SU-DHL-6 (cell line): ENCODE measurements around the gene GPR26.

Experiments
- H2AFZ ChIP-seq: fragments of 200-600 bp; sonication (generic); 2 replicates; pipeline ENCODE4 v1.6.1; 2014; ENCODE audit warnings: low read depth, mild to moderate bottlenecking, moderate library complexity, mixed read lengths, antibody characterized with exemption, low read length; ENCODE audit not compliant: severe bottlenecking
- H3F3A ChIP-seq: fragments of 200-600 bp; shearing (Covaris generic); 2 replicates; pipeline ENCODE4 v1.6.0; 2016; ENCODE audit warnings: antibody characterized with exemption, mild to moderate bottlenecking; ENCODE audit not compliant: insufficient read depth
- H3K27ac ChIP-seq: fragments of 200-600 bp; sonication (generic); 2 replicates; pipeline ENCODE4 v1.5.1; 2016; ENCODE audit warnings: low read depth, mild to moderate bottlenecking, low read length, moderate library complexity, mixed read lengths
- H3K27me3 ChIP-seq: fragments of 200-600 bp; sonication (generic), shearing (Covaris generic); 2 replicates; pipeline ENCODE4 v1.6.0; 2014; ENCODE audit warnings: mild to moderate bottlenecking, low read length
- H3K36me3 ChIP-seq: fragments of 200-600 bp; sonication (generic); 2 replicates; pipeline ENCODE4 v1.6.1; 2014; ENCODE audit warnings: mild to moderate bottlenecking, low read length, mixed read lengths
- H3K4me2 ChIP-seq: fragments of 300-600, 200-600 bp; shearing (Covaris generic), sonication (generic); 2 replicates; pipeline ENCODE4 v1.6.0; 2014; ENCODE audit warnings: low read length, low read depth, mild to moderate bottlenecking; ENCODE audit not compliant: poor library complexity, severe bottlenecking
- H3K4me3 ChIP-seq: fragments of 200-600 bp; sonication (generic); 2 replicates; pipeline ENCODE4 v1.5.1; 2014; ENCODE audit warnings: antibody characterized with exemption, low read length, mild to moderate bottlenecking, mixed read lengths; ENCODE audit not compliant: insufficient read depth, poor library complexity, severe bottlenecking
- H3K79me2 ChIP-seq: fragments of 200-600 bp; sonication (generic); 2 replicates; pipeline ENCODE4 v1.6.1; 2014; ENCODE audit warnings: mild to moderate bottlenecking, low read length, moderate library complexity; ENCODE audit not compliant: insufficient read depth
- H3K9ac ChIP-seq: fragments of 200-600 bp; sonication (generic); 2 replicates; pipeline ENCODE4 v1.7.0; 2014; ENCODE audit warnings: mild to moderate bottlenecking, low read length
- H3K9me2 ChIP-seq: fragments of 200-600 bp; sonication (generic); replicated peaks from 2 replicates; pipeline ENCODE4 v1.6.1; 2014; ENCODE audit warnings: low read length; ENCODE audit not compliant: insufficient read depth
- H3K9me3 ChIP-seq: fragments of 200-600 bp; sonication (generic); 2 replicates; pipeline ENCODE4 v1.6.1; 2014; ENCODE audit warnings: low read length, mixed read lengths; ENCODE audit not compliant: insufficient read depth
- H4K20me1 ChIP-seq: fragments of 200-600 bp; sonication (generic); 2 replicates; pipeline ENCODE4 v1.6.1; 2014; ENCODE audit warnings: low read depth, mild to moderate bottlenecking, antibody characterized with exemption, low read length, moderate library complexity, mixed read lengths
- EZH2phosphoT487 ChIP-seq: fragments of 200-600 bp; sonication (generic), shearing (Covaris generic); conservative IDR thresholded peaks from 2 replicates; pipeline ENCODE4 v1.6.1; 2018; ENCODE audit warnings: mild to moderate bottlenecking, antibody characterized with exemption, low read length, moderate library complexity, mixed read lengths
- TF ChIP-seq, protein P1 (sequence below): fragments of 200-600 bp; sonication (generic); IDR thresholded peaks from one replicate; pipeline ENCODE4 v1.5.1; 2017; ENCODE audit warnings: antibody characterized with exemption, mild to moderate bottlenecking, low read length, moderate library complexity; ENCODE audit not compliant: insufficient read depth, poor library complexity, severe bottlenecking

The GPR26 gene

GRCh38 chr10:123620621-123621020 is 45.5 kb upstream of the GPR26 start:
- Histone ChIP-seq H3K27me3 (no peaks in the 10 kb centered on the region), H3K9me2 (no peaks in the 10 kb centered on the region), H2AFZ (no peak overlapping the region), H3K36me3 (no peaks in the 10 kb centered on the region), H3K79me2 (no peaks in the 10 kb centered on the region), H3K9ac (no peak overlapping the region), H3K27ac (no peak overlapping the region), H3K9me3 (no peaks in the 10 kb centered on the region), H4K20me1 (no peaks in the 10 kb centered on the region), H3K4me3 (no peak overlapping the region), H3F3A (no peaks in the 10 kb centered on the region), H3K4me2 (no peak overlapping the region)
- TF ChIP-seq EZH2phosphoT487, result no peak
- TF ChIP-seq, protein P1, sequence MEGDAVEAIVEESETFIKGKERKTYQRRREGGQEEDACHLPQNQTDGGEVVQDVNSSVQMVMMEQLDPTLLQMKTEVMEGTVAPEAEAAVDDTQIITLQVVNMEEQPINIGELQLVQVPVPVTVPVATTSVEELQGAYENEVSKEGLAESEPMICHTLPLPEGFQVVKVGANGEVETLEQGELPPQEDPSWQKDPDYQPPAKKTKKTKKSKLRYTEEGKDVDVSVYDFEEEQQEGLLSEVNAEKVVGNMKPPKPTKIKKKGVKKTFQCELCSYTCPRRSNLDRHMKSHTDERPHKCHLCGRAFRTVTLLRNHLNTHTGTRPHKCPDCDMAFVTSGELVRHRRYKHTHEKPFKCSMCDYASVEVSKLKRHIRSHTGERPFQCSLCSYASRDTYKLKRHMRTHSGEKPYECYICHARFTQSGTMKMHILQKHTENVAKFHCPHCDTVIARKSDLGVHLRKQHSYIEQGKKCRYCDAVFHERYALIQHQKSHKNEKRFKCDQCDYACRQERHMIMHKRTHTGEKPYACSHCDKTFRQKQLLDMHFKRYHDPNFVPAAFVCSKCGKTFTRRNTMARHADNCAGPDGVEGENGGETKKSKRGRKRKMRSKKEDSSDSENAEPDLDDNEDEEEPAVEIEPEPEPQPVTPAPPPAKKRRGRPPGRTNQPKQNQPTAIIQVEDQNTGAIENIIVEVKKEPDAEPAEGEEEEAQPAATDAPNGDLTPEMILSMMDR, result no peak

DNA sequence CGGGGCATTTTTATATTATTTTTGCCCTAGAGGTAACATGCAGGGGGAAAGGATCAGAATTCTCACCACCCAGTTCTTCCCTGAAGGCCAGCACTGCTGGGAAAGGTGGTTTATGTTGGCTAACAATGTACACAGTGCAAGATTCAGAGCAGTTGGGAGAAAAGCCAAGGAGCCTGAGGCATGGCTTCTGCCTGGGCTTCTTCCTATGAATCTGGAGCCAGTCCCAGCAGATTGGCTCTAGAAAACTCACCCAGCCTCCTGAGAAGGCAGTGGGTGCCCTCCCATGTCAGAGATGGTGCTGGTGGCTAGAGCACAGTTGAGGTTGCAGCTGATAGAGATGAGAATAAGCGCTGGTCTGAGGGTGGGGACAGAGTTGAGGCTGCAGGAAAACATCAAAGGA is 44.7 kb upstream of the GPR26 start:
- H3K9me3 ChIP-seq, result no peaks in the 10 kb centered on the region
- H3K27ac ChIP-seq, result no peak overlapping the region
- TF ChIP-seq, protein P1, result no peak
- TF ChIP-seq EZH2phosphoT487, result no peak
- H3K4me2 ChIP-seq, result no peak overlapping the region
- H3K79me2 ChIP-seq, result no peaks in the 10 kb centered on the region
- H3K4me3 ChIP-seq, result no peak overlapping the region
- no peaks in the 10 kb centered on the region for H4K20me1 ChIP-seq
- H2AFZ ChIP-seq, result no peak overlapping the region
- no peaks in the 10 kb centered on the region for H3K9me2 ChIP-seq
- no peaks in the 10 kb centered on the region for H3K27me3 ChIP-seq
- H3K36me3 ChIP-seq, result no peaks in the 10 kb centered on the region
- no peaks in the 10 kb centered on the region for H3F3A ChIP-seq
- H3K9ac ChIP-seq, result no peak overlapping the region

- Histone ChIP-seq H3K4me2 (no peak overlapping the region), H3K4me3 (no peak overlapping the region), H4K20me1 (no peaks in the 10 kb centered on the region), H3K9me3 (no peaks in the 10 kb centered on the region), H3K27me3 (no peaks in the 10 kb centered on the region), H3F3A (no peaks in the 10 kb centered on the region), H3K9ac (no peak overlapping the region), H3K27ac (no peak overlapping the region), H2AFZ (no peak overlapping the region), H3K79me2 (no peaks in the 10 kb centered on the region), H3K36me3 (no peaks in the 10 kb centered on the region), H3K9me2 (no peaks in the 10 kb centered on the region)
- TF ChIP-seq, protein P1, result no peak
- TF ChIP-seq EZH2phosphoT487, result no peak
Observed at GRCh38 chr10:123621916-123622315, 44.2 kb upstream of the GPR26 start.

- H3K9me3 ChIP-seq, result no peaks in the 10 kb centered on the region
- H3K36me3 ChIP-seq, result no peaks in the 10 kb centered on the region
- no peak overlapping the region for H3K27ac ChIP-seq
- H3K27me3 ChIP-seq, result no peaks in the 10 kb centered on the region
- no peak overlapping the region for H3K4me3 ChIP-seq
- H3K9me2 ChIP-seq, result no peaks in the 10 kb centered on the region
- no peak overlapping the region for H2AFZ ChIP-seq
- H3K9ac ChIP-seq, result no peak overlapping the region
- no peaks in the 10 kb centered on the region for H4K20me1 ChIP-seq
- H3F3A ChIP-seq, result no peaks in the 10 kb centered on the region
- no peaks in the 10 kb centered on the region for H3K79me2 ChIP-seq
- no peak for TF ChIP-seq EZH2phosphoT487
- H3K4me2 ChIP-seq, result no peak overlapping the region
Observed at GRCh38 chr10:123622381-123622780, 43.8 kb upstream of the GPR26 start.
